Colonic mucosa (tissue), 4 donors: Measurements from ENCODE around the gene DHRSX. TPM values are rescaled to one million over a fixed set of nuclear protein-coding genes. Genes with fewer than 3 reads are reported as not detected.

Source experiments
- DNase-seq: peaks from one replicate; pipeline ENCODE4 v3.0.0-alpha.2; 2020
- H3K27ac ChIP-seq: fragments of 200-600 bp; one replicate; pipeline ENCODE4 v1.8.0; 2021
- H3K27me3 ChIP-seq: fragments of 200-600 bp; one replicate; pipeline ENCODE4 v1.8.0; 2021
- H3K36me3 ChIP-seq: fragments of 200-600 bp; one replicate; pipeline ENCODE4 v1.8.0; 2021
- H3K4me1 ChIP-seq: fragments of 200-600 bp; one replicate; pipeline ENCODE4 v1.8.0; 2021; ENCODE audit warnings: mild to moderate bottlenecking
- H3K4me3 ChIP-seq: fragments of 200-600 bp; one replicate; pipeline ENCODE4 v1.8.0; 2021
- H3K9ac ChIP-seq, 2 donors: one replicate each; pipeline ENCODE4 v1.7.0; 2013; ENCODE audit warnings: control low read depth in 2 of 2, low read depth in 2 of 2, low read length in 2 of 2
- H3K9me3 ChIP-seq: fragments of 200-600 bp; one replicate; pipeline ENCODE4 v1.8.0; 2021
- intact Hi-C: fragments of 100-400 bp; cut with DNase I; formaldehyde crosslinking; loops from one replicate; pipeline ENCODE4 v1.14.1; 2022
- total RNA-seq, 2 donors: library from RNA; stranded (reverse); fragmentation: NEBNext Ultra II Directional in 1 of 2; extraction: Animal tissue kit (Norgen Biotek cat#: 25700) in 1 of 2; gene quantifications; one replicate each; pipeline ENCODE4 v1.2.1, GENCODE V29; 2021
- TF ChIP-seq, protein P1 (sequence below): fragments of 200-600 bp; IDR thresholded peaks from one replicate; pipeline ENCODE4 v1.8.0; 2022; ENCODE audit warnings: antibody characterized with exemption, mild to moderate bottlenecking
- donor health status: healthy.
- donor health status: DM: no; HTN: no; CAD: no.
- donor health status: DM: no; HTN: no; CAD: no.

The DHRSX gene
- total RNA-seq, 2 donors from 2014 or later, result 28.6 to 43.3 TPM

DNA sequence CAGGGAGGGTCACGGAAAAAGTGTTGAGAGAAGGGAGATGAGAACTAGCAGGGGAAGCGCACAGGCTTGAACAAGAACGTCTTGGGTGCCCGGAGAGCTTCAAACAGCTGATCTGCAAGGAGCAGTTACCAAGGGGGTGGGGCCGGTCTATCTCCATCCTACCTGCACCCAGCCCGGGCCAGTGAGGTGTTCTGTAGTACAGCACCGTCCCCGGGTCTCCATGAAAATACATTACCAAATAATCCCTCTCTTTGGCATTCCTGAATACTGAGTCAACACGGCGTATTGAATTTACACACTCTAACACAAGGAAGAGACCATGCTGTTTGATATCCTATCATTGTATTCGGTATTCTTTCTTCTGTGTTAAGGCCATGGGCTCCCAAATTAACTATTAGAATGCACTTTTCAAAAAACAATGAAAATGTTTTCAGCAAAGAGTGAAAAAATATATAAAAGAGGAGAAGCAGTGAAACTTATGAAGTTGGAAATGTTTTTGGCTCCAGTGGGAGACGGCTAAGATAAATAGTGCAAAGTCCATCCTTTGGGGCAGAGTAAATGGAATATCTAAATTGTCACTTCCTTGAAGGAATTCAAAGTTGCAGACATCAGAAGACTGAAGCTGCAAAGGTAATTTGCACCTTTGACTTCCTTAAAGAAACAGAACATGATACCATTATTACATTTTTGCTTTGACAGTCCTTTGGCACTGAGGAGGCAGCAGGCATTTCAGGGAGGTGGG lies 90.3 kb downstream of the DHRSX start:
- Histone ChIP-seq H3K36me3 (no peaks in the 10 kb centered on the region), H3K27ac (peak overlapping the region; percentile 53), H3K27me3 (no peaks in the 10 kb centered on the region), H3K4me1 (no peaks in the 10 kb centered on the region), H3K9ac (peak overlapping the region in 1 of 2 donors; percentile 46), H3K4me3 (no peak overlapping the region), H3K9me3 (no peaks in the 10 kb centered on the region)
- TF ChIP-seq, protein P1, sequence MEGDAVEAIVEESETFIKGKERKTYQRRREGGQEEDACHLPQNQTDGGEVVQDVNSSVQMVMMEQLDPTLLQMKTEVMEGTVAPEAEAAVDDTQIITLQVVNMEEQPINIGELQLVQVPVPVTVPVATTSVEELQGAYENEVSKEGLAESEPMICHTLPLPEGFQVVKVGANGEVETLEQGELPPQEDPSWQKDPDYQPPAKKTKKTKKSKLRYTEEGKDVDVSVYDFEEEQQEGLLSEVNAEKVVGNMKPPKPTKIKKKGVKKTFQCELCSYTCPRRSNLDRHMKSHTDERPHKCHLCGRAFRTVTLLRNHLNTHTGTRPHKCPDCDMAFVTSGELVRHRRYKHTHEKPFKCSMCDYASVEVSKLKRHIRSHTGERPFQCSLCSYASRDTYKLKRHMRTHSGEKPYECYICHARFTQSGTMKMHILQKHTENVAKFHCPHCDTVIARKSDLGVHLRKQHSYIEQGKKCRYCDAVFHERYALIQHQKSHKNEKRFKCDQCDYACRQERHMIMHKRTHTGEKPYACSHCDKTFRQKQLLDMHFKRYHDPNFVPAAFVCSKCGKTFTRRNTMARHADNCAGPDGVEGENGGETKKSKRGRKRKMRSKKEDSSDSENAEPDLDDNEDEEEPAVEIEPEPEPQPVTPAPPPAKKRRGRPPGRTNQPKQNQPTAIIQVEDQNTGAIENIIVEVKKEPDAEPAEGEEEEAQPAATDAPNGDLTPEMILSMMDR, result no peak
- intact Hi-C loops, result loop anchor here (5.0 kb wide), 1 partner anchor 92 kb away; the partner anchor contains the start of genes DHRSX and ZBED1
- DNase-seq, result peak; percentile 76

DNA sequence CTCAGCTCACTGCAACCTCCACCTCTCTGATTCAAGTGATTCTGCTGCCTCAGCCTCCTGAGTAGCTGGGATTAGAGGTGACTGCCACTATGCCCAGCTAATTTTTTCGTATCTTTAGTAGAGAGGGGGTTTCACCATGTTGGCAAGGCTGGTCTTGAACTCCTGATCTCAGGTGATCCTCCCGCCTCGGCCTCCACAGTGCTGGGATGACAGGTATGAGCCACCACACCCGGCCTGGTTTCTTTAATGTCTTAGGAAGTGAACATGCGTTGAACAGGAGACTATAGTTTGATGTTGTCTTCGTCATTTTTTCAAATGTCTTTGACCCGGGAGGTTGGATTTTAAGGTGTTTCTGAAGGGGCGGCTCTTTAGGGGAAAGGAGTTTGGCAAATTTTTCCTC lies 91.0 kb downstream of the DHRSX start:
- intact Hi-C loops, result loop anchor here (5.0 kb wide), 1 partner anchor 93 kb away; the partner anchor contains the start of genes DHRSX and ZBED1
- H3K4me3 ChIP-seq, result no peak overlapping the region
- TF ChIP-seq, protein P1, result no peak
- DNase-seq, result no peak
- H3K36me3 ChIP-seq, result no peaks in the 10 kb centered on the region
- H3K27me3 ChIP-seq, result no peaks in the 10 kb centered on the region
- no peaks in the 10 kb centered on the region for H3K4me1 ChIP-seq
- H3K27ac ChIP-seq, result peak overlapping the region; percentile 53
- H3K9me3 ChIP-seq, result no peaks in the 10 kb centered on the region
- H3K9ac ChIP-seq, result peak overlapping the region in 1 of 2 donors; percentile 46

DNA sequence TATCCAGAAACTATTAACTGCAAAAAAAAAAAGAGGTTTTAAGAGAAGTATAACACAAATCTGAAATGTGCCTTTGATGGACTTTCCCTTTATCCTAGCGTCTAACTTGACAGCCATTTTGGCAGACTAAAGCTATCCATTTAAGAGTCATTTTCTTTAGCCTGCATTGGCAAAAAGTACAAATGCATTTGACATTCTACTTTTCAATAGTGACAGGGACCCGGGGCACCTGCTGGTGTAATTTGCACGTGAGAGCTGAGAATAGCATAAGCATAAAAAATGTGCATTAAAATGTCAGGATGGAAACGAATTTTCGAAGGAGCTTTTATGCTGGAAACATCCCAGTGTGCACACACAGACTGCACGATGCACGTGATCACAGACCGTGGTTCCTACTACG lies 91.9 kb downstream of the DHRSX start:
- H3K36me3 ChIP-seq, result no peaks in the 10 kb centered on the region

DNA sequence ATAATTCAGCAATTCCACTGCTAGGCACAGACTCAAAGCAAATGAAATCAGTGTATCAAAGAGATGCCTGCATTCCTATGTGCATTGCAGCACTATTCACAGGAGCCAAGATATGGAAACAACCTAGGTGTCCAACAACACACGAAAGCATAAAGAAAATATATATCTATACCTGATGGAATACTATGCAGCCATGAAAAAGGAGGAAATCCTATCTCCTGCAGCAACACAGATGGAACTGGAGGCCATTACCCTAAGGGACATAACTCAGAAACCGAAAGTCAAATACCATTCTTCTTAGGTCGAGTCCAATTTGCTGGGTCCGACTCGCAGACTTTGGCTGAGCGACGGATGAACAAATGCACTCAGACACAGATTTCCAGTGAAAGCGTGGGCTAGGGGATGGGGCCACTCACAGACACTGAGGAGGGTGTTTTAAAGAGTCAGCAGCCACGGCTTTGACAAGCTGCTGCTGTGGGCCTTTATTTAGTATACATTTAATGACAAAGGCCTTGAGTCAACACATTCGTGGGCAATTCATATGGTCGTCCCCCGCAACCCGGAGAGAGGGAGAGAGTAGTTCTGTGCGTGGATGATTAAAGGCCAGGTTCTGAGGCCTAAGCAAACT lies 93.8 kb downstream of the DHRSX start:
- H3K36me3 ChIP-seq, result no peaks in the 10 kb centered on the region
- no peak overlapping the region for H3K4me3 ChIP-seq
- H3K4me1 ChIP-seq, result no peaks in the 10 kb centered on the region
- intact Hi-C loops, result no loop called here
- TF ChIP-seq, protein P1, result no peak
- no peak overlapping the region for H3K9ac ChIP-seq
- H3K9me3 ChIP-seq, result no peaks in the 10 kb centered on the region
- no peaks in the 10 kb centered on the region for H3K27me3 ChIP-seq
- no peak for DNase-seq
- H3K27ac ChIP-seq, result no peak overlapping the region

More for the DNA sequence above, 91.9 kb downstream of the DHRSX start:
- H3K27me3 ChIP-seq, result no peaks in the 10 kb centered on the region
- no peak overlapping the region for H3K4me3 ChIP-seq
- no peaks in the 10 kb centered on the region for H3K4me1 ChIP-seq
- TF ChIP-seq, protein P1, result no peak
- H3K9ac ChIP-seq, result no peak overlapping the region
- DNase-seq, result no peak
- H3K9me3 ChIP-seq, result no peaks in the 10 kb centered on the region
- intact Hi-C loops, result no loop called here
- no peak overlapping the region for H3K27ac ChIP-seq

DNA sequence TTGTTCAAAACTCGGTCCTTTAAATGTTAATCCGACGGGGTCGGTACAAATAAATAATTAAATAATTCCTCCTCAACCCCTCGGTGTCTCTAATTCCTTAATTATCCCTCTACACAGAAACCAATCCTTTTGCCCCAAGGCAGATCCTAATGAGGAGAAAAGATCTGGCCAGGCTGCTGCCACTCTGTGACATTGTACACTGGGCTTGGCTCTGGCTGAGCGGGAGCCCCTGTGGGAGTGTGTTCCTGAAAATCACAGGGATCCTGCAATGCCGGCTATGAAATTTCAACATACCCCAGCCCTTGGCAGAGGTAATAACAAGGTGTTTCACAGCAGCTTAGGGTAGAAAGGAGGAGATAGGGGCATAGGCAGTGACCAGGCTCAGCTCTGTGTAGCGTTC lies 96.0 kb downstream of the DHRSX start:
- Histone ChIP-seq H3K4me1 (no peaks in the 10 kb centered on the region), H3K27ac (no peak overlapping the region), H3K4me3 (no peak overlapping the region), H3K9me3 (no peaks in the 10 kb centered on the region), H3K27me3 (no peaks in the 10 kb centered on the region), H3K9ac (no peak overlapping the region), H3K36me3 (no peaks in the 10 kb centered on the region)
- intact Hi-C loops, result no loop called here
- DNase-seq, result no peak
- TF ChIP-seq, protein P1, result no peak
